Measurements from ENCODE around the gene SLC12A2. TPM values are rescaled to one million over a fixed set of nuclear protein-coding genes. Genes with fewer than 3 reads are reported as not detected.

The SLC12A2 gene
- total and polyA plus RNA-seq, 2 donors (not counting 1 experiment from before 2014, with no cell fraction given) = 13.7 to 18.6 TPM

- H3K79me2 ChIP-seq (ENCODE audit: control insufficient read depth, insufficient read depth, low read length) = no peaks in the 10 kb centered on the region
- H3K36me3 ChIP-seq (ENCODE audit: control insufficient read depth, insufficient read depth, low read length) = no peaks in the 10 kb centered on the region
- H3K4me1 ChIP-seq (ENCODE audit: control insufficient read depth, extremely low read depth, insufficient read depth, low read length) = no peaks in the 10 kb centered on the region
- H3K9me3 ChIP-seq (ENCODE audit: control insufficient read depth, insufficient read depth, low read depth, low read length) = no peaks in the 10 kb centered on the region
- TF ChIP-seq EZH2 (IDR thresholded peaks at IDR 0.05; ENCODE audit: low read length, missing control alignments) = no peak
- TF ChIP-seq CTCF (conservative IDR thresholded peaks at IDR 0.05 in 1 of 2, IDR thresholded peaks at IDR 0.05 in 1 of 2; ENCODE audit: low read depth in 1 of 2, low read length in 2 of 2) = no peak
- H3K4me2 ChIP-seq (ENCODE audit: extremely low read depth, insufficient read depth, low read length) = no peak overlapping the region
- DNase-seq (ENCODE audit: low read depth in 2 of 2) = no peak
- H3K27ac ChIP-seq (ENCODE audit: insufficient read depth, low read length) = no peak overlapping the region
- no peak overlapping the region for H3K4me3 ChIP-seq (replicated peaks in 1 of 4; ENCODE audit: control extremely low read depth in 1 of 4, insufficient read depth in 1 of 4, low read depth in 3 of 4, low read length in 4 of 4)
- no peaks in the 10 kb centered on the region for H4K20me1 ChIP-seq (ENCODE audit: control insufficient read depth, extremely low read depth, insufficient read depth, low read length)
- no peak overlapping the region for H3K9ac ChIP-seq (ENCODE audit: insufficient read depth, low read length)
- H3K27me3 ChIP-seq (ENCODE audit: control insufficient read depth, insufficient read depth, low read length) = no peaks in the 10 kb centered on the region
- H2AFZ ChIP-seq (ENCODE audit: low read length) = no peak overlapping the region
These were observed 34.6 kb downstream of the SLC12A2 start for GRCh38 chr5:128118214-128118613.

DNA sequence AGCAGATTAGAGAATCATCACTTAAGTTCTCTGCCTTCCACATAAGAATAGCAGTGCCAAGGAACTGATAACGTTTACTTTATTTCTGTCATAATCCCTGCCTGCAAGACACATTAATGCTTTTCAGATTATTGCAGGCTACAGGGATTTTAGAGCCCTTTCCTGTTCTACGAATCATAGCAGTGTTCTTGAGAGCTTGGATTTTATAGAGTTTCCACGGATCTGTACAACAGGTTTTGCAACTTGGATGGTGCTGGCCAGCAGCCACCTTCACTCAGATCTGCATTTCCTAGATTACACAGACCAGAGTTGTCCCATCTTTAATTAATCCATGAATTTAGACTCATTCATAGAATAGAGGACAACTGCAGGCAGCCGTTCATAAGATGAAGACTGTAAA lies 38.1 kb downstream of the SLC12A2 start:
- H3K4me1 ChIP-seq (ENCODE audit: control insufficient read depth, extremely low read depth, insufficient read depth, low read length) = no peaks in the 10 kb centered on the region
- no peaks in the 10 kb centered on the region for H3K27me3 ChIP-seq (ENCODE audit: control insufficient read depth, insufficient read depth, low read length)
- no peaks in the 10 kb centered on the region for H4K20me1 ChIP-seq (ENCODE audit: control insufficient read depth, extremely low read depth, insufficient read depth, low read length)
- H3K4me3 ChIP-seq (replicated peaks in 1 of 4; ENCODE audit: control extremely low read depth in 1 of 4, insufficient read depth in 1 of 4, low read depth in 3 of 4, low read length in 4 of 4) = no peak overlapping the region
- H2AFZ ChIP-seq (ENCODE audit: low read length) = no peak overlapping the region
- no peaks in the 10 kb centered on the region for H3K36me3 ChIP-seq (ENCODE audit: control insufficient read depth, insufficient read depth, low read length)
- H3K9me3 ChIP-seq (ENCODE audit: control insufficient read depth, insufficient read depth, low read depth, low read length) = no peaks in the 10 kb centered on the region
- no peak overlapping the region for H3K9ac ChIP-seq (ENCODE audit: insufficient read depth, low read length)
- no peaks in the 10 kb centered on the region for H3K79me2 ChIP-seq (ENCODE audit: control insufficient read depth, insufficient read depth, low read length)
- DNase-seq (ENCODE audit: low read depth in 2 of 2) = no peak
- TF ChIP-seq CTCF (conservative IDR thresholded peaks at IDR 0.05 in 1 of 2, IDR thresholded peaks at IDR 0.05 in 1 of 2; ENCODE audit: low read depth in 1 of 2, low read length in 2 of 2) (no peak), EZH2 (IDR thresholded peaks at IDR 0.05; ENCODE audit: low read length, missing control alignments) (no peak)
- H3K27ac ChIP-seq (ENCODE audit: insufficient read depth, low read length) = no peak overlapping the region
- no peak overlapping the region for H3K4me2 ChIP-seq (ENCODE audit: extremely low read depth, insufficient read depth, low read length)

DNA sequence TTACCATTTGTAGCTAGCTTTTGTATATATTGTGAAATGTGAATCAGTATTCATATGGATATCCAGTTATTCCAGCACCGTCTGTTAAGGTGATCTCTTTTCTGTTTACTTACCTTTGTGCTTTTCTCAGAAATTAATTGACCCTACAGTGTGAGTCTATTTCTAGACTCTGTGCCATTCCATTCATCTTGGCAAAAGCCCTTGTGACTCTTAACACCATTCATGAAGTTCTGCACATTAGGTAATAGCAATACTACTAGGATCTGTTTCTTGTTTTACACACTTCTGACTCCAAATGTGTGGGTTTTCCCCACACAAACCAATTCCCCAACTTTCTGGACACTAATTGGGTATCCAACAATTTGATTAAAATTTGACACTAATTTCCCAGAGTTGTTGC lies 40.4 kb downstream of the SLC12A2 start:
- Histone ChIP-seq H3K27ac (ENCODE audit: insufficient read depth, low read length) (no peak overlapping the region), H3K9me3 (ENCODE audit: control insufficient read depth, insufficient read depth, low read depth, low read length) (no peaks in the 10 kb centered on the region), H4K20me1 (ENCODE audit: control insufficient read depth, extremely low read depth, insufficient read depth, low read length) (no peaks in the 10 kb centered on the region), H3K9ac (ENCODE audit: insufficient read depth, low read length) (no peak overlapping the region), H2AFZ (ENCODE audit: low read length) (no peak overlapping the region), H3K27me3 (ENCODE audit: control insufficient read depth, insufficient read depth, low read length) (no peaks in the 10 kb centered on the region), H3K36me3 (ENCODE audit: control insufficient read depth, insufficient read depth, low read length) (no peaks in the 10 kb centered on the region), H3K79me2 (ENCODE audit: control insufficient read depth, insufficient read depth, low read length) (no peaks in the 10 kb centered on the region), H3K4me3 (replicated peaks in 1 of 4; ENCODE audit: control extremely low read depth in 1 of 4, insufficient read depth in 1 of 4, low read depth in 3 of 4, low read length in 4 of 4) (no peak overlapping the region), H3K4me1 (ENCODE audit: control insufficient read depth, extremely low read depth, insufficient read depth, low read length) (no peaks in the 10 kb centered on the region), H3K4me2 (ENCODE audit: extremely low read depth, insufficient read depth, low read length) (no peak overlapping the region)
- DNase-seq (ENCODE audit: low read depth in 2 of 2) = no peak
- TF ChIP-seq CTCF (conservative IDR thresholded peaks at IDR 0.05 in 1 of 2, IDR thresholded peaks at IDR 0.05 in 1 of 2; ENCODE audit: low read depth in 1 of 2, low read length in 2 of 2) (no peak), EZH2 (IDR thresholded peaks at IDR 0.05; ENCODE audit: low read length, missing control alignments) (no peak)
